Gastrocnemius medialis (tissue), 4 donors: ENCODE results near the gene PRKRIP1.

Experiments used
- CTCF ChIP-seq, 5 experiments: fragments of 450-650 bp in 3 of 5; fragments of 200-600 bp in 2 of 5; sonication (generic) in 2 of 5; IDR thresholded peaks in 4 of 5; conservative IDR thresholded peaks in 1 of 5; 1 replicate in 4 of 5; 2 replicates in 1 of 5; pipeline ENCODE4 v1.5.1; 2016 to 2019; ENCODE audit warnings: antibody characterized with exemption in 5 of 5, mild to moderate bottlenecking in 3 of 5, moderate library complexity in 3 of 5
- POLR2A ChIP-seq, 2 donors: fragments of 450-650 bp; IDR thresholded peaks; one replicate each; pipeline ENCODE4 v1.6.1; 2017; ENCODE audit warnings: antibody characterized with exemption in 2 of 2, mild to moderate bottlenecking in 2 of 2, moderate library complexity in 2 of 2

GRCh38 chr7:102389810-102390209 is 6.4 kb upstream of the PRKRIP1 start:
- TF ChIP-seq POLR2A (IDR thresholded peaks at IDR 0.05) = no peak
- TF ChIP-seq CTCF (IDR thresholded peaks at IDR 0.05 in 4 of 5, conservative IDR thresholded peaks at IDR 0.05 in 1 of 5) = no peak
